Upper lobe of right lung (tissue), 1 donor: ENCODE results near the gene LONP1. TPM values are rescaled to one million over a fixed set of nuclear protein-coding genes. Genes with fewer than 3 reads are reported as not detected.

Experiments used
- ATAC-seq: fragments of 200-7000 bp; cut with Tn5 transposase; one replicate; pipeline ENCODE4 v1.9.1; 2020; ENCODE audit warnings: mild to moderate bottlenecking, moderate library complexity
- DNase-seq: peaks from one replicate; pipeline ENCODE4 v3.0.0-alpha.2; 2020
- H3K27ac ChIP-seq: fragments of 200-600 bp; one replicate; pipeline ENCODE4 v1.8.0; 2022
- H3K27me3 ChIP-seq: fragments of 200-600 bp; one replicate; pipeline ENCODE4 v1.8.0; 2022; ENCODE audit warnings: mild to moderate bottlenecking
- H3K36me3 ChIP-seq: fragments of 200-600 bp; one replicate; pipeline ENCODE4 v1.8.0; 2022
- H3K4me1 ChIP-seq: fragments of 200-600 bp; one replicate; pipeline ENCODE4 v1.8.0; 2022
- H3K4me3 ChIP-seq: fragments of 200-600 bp; one replicate; pipeline ENCODE4 v1.8.0; 2022; ENCODE audit warnings: mild to moderate bottlenecking
- H3K9me3 ChIP-seq: fragments of 200-600 bp; one replicate; pipeline ENCODE4 v1.8.0; 2022
- intact Hi-C: fragments of 100-400 bp; cut with DNase I; formaldehyde crosslinking; loops from one replicate; pipeline ENCODE4 v1.11.0; 2022
- total RNA-seq: library from RNA; stranded (reverse); fragmentation: NEBNext Ultra II Directional; extraction: Animal tissue kit (Norgen Biotek cat#: 25700); gene quantifications from one replicate; pipeline ENCODE4 v1.2.1, GENCODE V29; 2021
- TF ChIP-seq, protein P1 (sequence below): fragments of 200-600 bp; IDR thresholded peaks from one replicate; pipeline ENCODE4 v1.8.0; 2022; ENCODE audit warnings: antibody characterized with exemption
- donor health status: DM: no; HTN: yes; CAD: no; lungs with severe emphysema.

Gene LONP1
- total RNA-seq, 1 donor from 2014 or later, result 79.1 TPM

DNA sequence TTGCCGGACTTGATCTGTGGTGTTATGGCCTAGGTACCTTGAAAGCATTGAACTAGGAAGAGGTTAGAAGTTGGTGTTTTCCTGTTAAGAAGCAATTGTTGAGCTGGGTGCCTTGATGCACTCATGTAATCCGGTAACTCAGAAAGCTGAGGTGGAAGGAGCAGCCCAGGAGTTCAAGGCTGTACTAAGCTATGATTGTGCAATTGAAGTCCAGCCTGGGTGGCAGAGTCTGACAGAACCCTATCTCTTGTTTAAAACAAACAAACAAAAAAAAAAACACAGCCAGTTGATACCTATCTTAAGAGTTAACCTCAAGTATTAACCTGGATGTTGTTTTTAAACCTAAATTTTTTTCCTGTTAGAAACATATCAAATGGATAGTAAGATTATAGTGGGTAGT, 77.7 kb downstream of the LONP1 start:
- Histone ChIP-seq H3K9me3 (no peaks in the 10 kb centered on the region), H3K4me1 (peaks cover 10% of the 10 kb centered on the region), H3K27me3 (no peaks in the 10 kb centered on the region), H3K36me3 (peaks cover 62% of the 10 kb centered on the region), H3K27ac (no peak overlapping the region), H3K4me3 (no peak overlapping the region)
- DNase-seq (no peak), ATAC-seq (no peak)
- TF ChIP-seq, protein P1, sequence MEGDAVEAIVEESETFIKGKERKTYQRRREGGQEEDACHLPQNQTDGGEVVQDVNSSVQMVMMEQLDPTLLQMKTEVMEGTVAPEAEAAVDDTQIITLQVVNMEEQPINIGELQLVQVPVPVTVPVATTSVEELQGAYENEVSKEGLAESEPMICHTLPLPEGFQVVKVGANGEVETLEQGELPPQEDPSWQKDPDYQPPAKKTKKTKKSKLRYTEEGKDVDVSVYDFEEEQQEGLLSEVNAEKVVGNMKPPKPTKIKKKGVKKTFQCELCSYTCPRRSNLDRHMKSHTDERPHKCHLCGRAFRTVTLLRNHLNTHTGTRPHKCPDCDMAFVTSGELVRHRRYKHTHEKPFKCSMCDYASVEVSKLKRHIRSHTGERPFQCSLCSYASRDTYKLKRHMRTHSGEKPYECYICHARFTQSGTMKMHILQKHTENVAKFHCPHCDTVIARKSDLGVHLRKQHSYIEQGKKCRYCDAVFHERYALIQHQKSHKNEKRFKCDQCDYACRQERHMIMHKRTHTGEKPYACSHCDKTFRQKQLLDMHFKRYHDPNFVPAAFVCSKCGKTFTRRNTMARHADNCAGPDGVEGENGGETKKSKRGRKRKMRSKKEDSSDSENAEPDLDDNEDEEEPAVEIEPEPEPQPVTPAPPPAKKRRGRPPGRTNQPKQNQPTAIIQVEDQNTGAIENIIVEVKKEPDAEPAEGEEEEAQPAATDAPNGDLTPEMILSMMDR, result no peak
- intact Hi-C loops, result no loop called here

Other genes starting within 250 kb of the LONP1 start
- 5.6 TPM for gene TINCR, start 152.2 kb downstream of the LONP1 start, total RNA-seq
- 74.2 TPM for gene SAFB2, start 97.4 kb downstream of the LONP1 start, total RNA-seq
- gene SAFB, start 97.1 kb downstream of the LONP1 start, total RNA-seq, result 71.9 TPM
- gene MICOS13, start 39.6 kb downstream of the LONP1 start, total RNA-seq, result 48.3 TPM
- gene HSD11B1L, start 39.1 kb downstream of the LONP1 start, total RNA-seq, result 6.6 TPM
- gene RPL36, start 29.9 kb downstream of the LONP1 start, total RNA-seq, result 564 TPM
- gene CATSPERD, start 491 bp upstream of the LONP1 start, total RNA-seq, result not detected
- gene PRR22, start 64.6 kb upstream of the LONP1 start, total RNA-seq, result 2.0 TPM
- 26.8 TPM for gene DUS3L, start 71.0 kb upstream of the LONP1 start, total RNA-seq
- gene NRTN, start 84.9 kb upstream of the LONP1 start, total RNA-seq, result 2.1 TPM
- gene FUT6, start 119.6 kb upstream of the LONP1 start, total RNA-seq, result 2.7 TPM
- gene FUT3, start 131.3 kb upstream of the LONP1 start, total RNA-seq, result 17.3 TPM
- gene FUT5, start 150.4 kb upstream of the LONP1 start, total RNA-seq, result not detected
- 134 TPM for gene NDUFA11, start 183.6 kb upstream of the LONP1 start, total RNA-seq
- gene VMAC, start 184.7 kb upstream of the LONP1 start, total RNA-seq, result 6.8 TPM
- gene CAPS, start 194.1 kb upstream of the LONP1 start, total RNA-seq, result 12.5 TPM